CD4-positive, alpha-beta T cell (primary cell): ENCODE measurements around the gene MAD2L1BP. TPM values are rescaled to one million over a fixed set of nuclear protein-coding genes. Genes with fewer than 3 reads are reported as not detected.

Experiments used
- ATAC-seq: fragments of 200-7000 bp; cut with Tn5 transposase; one replicate; pipeline ENCODE4 v1.10.0; 2022; ENCODE audit warnings: mild to moderate bottlenecking; ENCODE audit not compliant: poor library complexity
- CTCF ChIA-PET: fragments of 350-600 bp; sonication (Branson Sonifier 250); formaldehyde crosslinking; loops from one replicate; lab custom pipeline; 2021; ENCODE audit warnings: antibody characterized with exemption, inconsistent platforms; lab: Charles Lee
- POLR2A ChIA-PET: fragments of 350-600 bp; sonication (Branson Sonifier 250); formaldehyde crosslinking; loops from one replicate; lab custom pipeline; 2021; ENCODE audit warnings: antibody characterized with exemption, inconsistent platforms; lab: Charles Lee
- DNase-seq, 14 experiments: peaks; one replicate each; pipeline ENCODE4 v3.0.0-alpha.2; 2013 to 2020; ENCODE audit warnings: mixed read lengths in 2 of 14
- H3K27ac ChIP-seq, 2 donors: one replicate each; pipeline versions ENCODE4 v1.5.1 to v1.7.0; 2013; ENCODE audit warnings: low read length in 2 of 2, low read depth in 1 of 2, mild to moderate bottlenecking in 1 of 2
- H3K27me3 ChIP-seq, 2 experiments: 1 replicate in 1 of 2; 2 replicates in 1 of 2; pipeline versions ENCODE4 v1.6.1 to v1.7.0; 2013; ENCODE audit warnings: low read length in 2 of 2, control low read depth in 1 of 2, mild to moderate bottlenecking in 1 of 2, moderate library complexity in 1 of 2; ENCODE audit not compliant: insufficient read depth in 2 of 2, control insufficient read depth in 1 of 2
- H3K36me3 ChIP-seq: one replicate; pipeline ENCODE4 v1.6.1; 2013; ENCODE audit warnings: low read length, control low read depth; ENCODE audit not compliant: insufficient read depth
- H3K4me1 ChIP-seq: one replicate; pipeline ENCODE4 v1.6.1; 2013; ENCODE audit warnings: low read length, control low read depth; ENCODE audit not compliant: insufficient read depth
- H3K4me3 ChIP-seq: one replicate; pipeline ENCODE4 v1.5.1; 2013; ENCODE audit warnings: mild to moderate bottlenecking, low read length, moderate library complexity
- H3K9me3 ChIP-seq, 2 experiments: 1 replicate in 1 of 2; 2 replicates in 1 of 2; pipeline versions ENCODE4 v1.6.1 to v1.7.0; 2013; ENCODE audit warnings: low read length in 2 of 2, mild to moderate bottlenecking in 2 of 2, control low read depth in 1 of 2, moderate library complexity in 1 of 2; ENCODE audit not compliant: control insufficient read depth in 1 of 2, insufficient read depth in 1 of 2
- H3K27ac Mint-ChIP-seq: one replicate; pipeline ENCODE4 v1.8.0; 2020; ENCODE audit warnings: mixed read lengths
- H3K27me3 Mint-ChIP-seq: one replicate; pipeline ENCODE4 v1.8.0; 2021; ENCODE audit warnings: mixed read lengths
- H3K36me3 Mint-ChIP-seq: one replicate; pipeline ENCODE4 v1.8.0; 2021; ENCODE audit warnings: low read depth, mixed read lengths
- H3K4me1 Mint-ChIP-seq: one replicate; pipeline ENCODE4 v1.8.0; 2021; ENCODE audit warnings: low read depth, mixed read lengths
- H3K4me3 Mint-ChIP-seq: one replicate; pipeline ENCODE4 v1.8.0; 2020; ENCODE audit warnings: mild to moderate bottlenecking, mixed read lengths
- H3K9me3 Mint-ChIP-seq: one replicate; pipeline ENCODE4 v1.8.0; 2020; ENCODE audit warnings: mixed read lengths
- CTCF ChIP-seq: fragments of 200-600 bp; IDR thresholded peaks from one replicate; pipeline ENCODE4 v1.8.0; 2022; ENCODE audit warnings: antibody characterized with exemption, mild to moderate bottlenecking
- intact Hi-C, 2 experiments: fragments of 100-400 bp; cut with DNase I in 1 of 2; cut with micrococcal nuclease in 1 of 2; formaldehyde crosslinking; loops; one replicate each; pipeline versions ENCODE4 v1.15.1 to v1.9.0; 2023 to 2025; cut with DNase I, micrococcal nuclease
- total RNA-seq, 174 experiments: library from RNA in 2 of 174; stranded (reverse) in 2 of 174; gene quantifications; one replicate each; pipeline ENCODE4 v1.2.3 and lab custom pipeline; 2021 to 2026

The MAD2L1BP gene
- total RNA-seq, 2 experiments from 2014 or later = 36.6 to 39.2 TPM

- Mint-ChIP-seq H3K27ac (no peak overlapping the region), H3K27me3 (no peaks in the 10 kb centered on the region), H3K4me1 (no peaks in the 10 kb centered on the region), H3K4me3 (no peak overlapping the region), H3K36me3 (peaks cover 49% of the 10 kb centered on the region), H3K9me3 (no peaks in the 10 kb centered on the region)
- intact Hi-C loops = no loop called here
- H3K36me3 ChIP-seq = peaks cover 22% of the 10 kb centered on the region
- no peak overlapping the region for H3K4me3 ChIP-seq
- H3K9me3 ChIP-seq = no peaks in the 10 kb centered on the region
- CTCF ChIA-PET = interaction anchor here (1.6 to 1.8 kb wide), 2 partner anchors 9 to 14 kb away, joined by 5 to 8 read pairs; no protein-coding TSS in a partner anchor
- ATAC-seq = no peak
- POLR2A ChIA-PET = no interaction called here
- no peak for DNase-seq
- H3K27me3 ChIP-seq = no peaks in the 10 kb centered on the region
- no peaks in the 10 kb centered on the region for H3K4me1 ChIP-seq
- no peak for TF ChIP-seq CTCF
- no peak overlapping the region for H3K27ac ChIP-seq
Measured at GRCh38 chr6:43593938-43594337, 41.7 kb upstream of the MAD2L1BP start.

- ChIA-PET POLR2A (no interaction called here), CTCF (interaction anchor here (0.6 kb wide), 1 partner anchor 9 kb away, joined by 3 read pairs; no protein-coding TSS in a partner anchor)
- no peak for DNase-seq
- Histone ChIP-seq H3K36me3 (peaks cover 64% of the 10 kb centered on the region), H3K27ac (no peak overlapping the region), H3K27me3 (no peaks in the 10 kb centered on the region), H3K9me3 (no peaks in the 10 kb centered on the region), H3K4me3 (no peak overlapping the region), H3K4me1 (no peaks in the 10 kb centered on the region)
- Mint-ChIP-seq H3K27ac (no peak overlapping the region), H3K9me3 (no peaks in the 10 kb centered on the region), H3K4me1 (no peaks in the 10 kb centered on the region), H3K27me3 (no peaks in the 10 kb centered on the region), H3K4me3 (no peak overlapping the region), H3K36me3 (peaks cover 58% of the 10 kb centered on the region)
- intact Hi-C loops = loop anchor here in 1 of 2 experiments (10.0 kb wide), 1 partner anchor 164 kb away; no protein-coding TSS in a partner anchor
- no peak for TF ChIP-seq CTCF
- no peak for ATAC-seq
Measured at GRCh38 chr6:43600595-43600994, 35.0 kb upstream of the MAD2L1BP start.

- Histone ChIP-seq H3K9me3 (no peaks in the 10 kb centered on the region), H3K4me1 (no peaks in the 10 kb centered on the region), H3K27me3 (no peaks in the 10 kb centered on the region), H3K36me3 (peaks cover 63% of the 10 kb centered on the region), H3K27ac (no peak overlapping the region), H3K4me3 (no peak overlapping the region)
- Mint-ChIP-seq H3K4me1 (no peaks in the 10 kb centered on the region), H3K27me3 (no peaks in the 10 kb centered on the region), H3K9me3 (no peaks in the 10 kb centered on the region), H3K27ac (no peak overlapping the region), H3K4me3 (no peak overlapping the region), H3K36me3 (peaks cover 64% of the 10 kb centered on the region)
- TF ChIP-seq CTCF = no peak
- POLR2A ChIA-PET = no interaction called here
- intact Hi-C loops = loop anchor here in 1 of 2 experiments (10.0 kb wide), 1 partner anchor 161 kb away; no protein-coding TSS in a partner anchor
- CTCF ChIA-PET = no interaction called here
- ATAC-seq (no peak), DNase-seq (no peak)
Measured at GRCh38 chr6:43604174-43604573, 31.5 kb upstream of the MAD2L1BP start.
